Measurements from ENCODE around the gene DYRK2. TPM values are rescaled to one million over a fixed set of nuclear protein-coding genes. Genes with fewer than 3 reads are reported as not detected.

Gene DYRK2
- total RNA-seq (100 to 1,000 TPM; 189 to 206 TPM), polyA plus RNA-seq (10 to 100 TPM; 47.7 to 94.7 (median 62.4) TPM), total RNA-seq (126 to 310 (median 248) reads per million in 6 experiments)

GRCh38 chr12:67648521-67649260 lies at the start of gene DYRK2:
Gene DYRK2, plus strand, starts transcription at chr12:67648745. Its CDS starts 389 bp downstream, at chr12:67649134.
- peaks cover 18 to 31% (median 21%) of the 10 kb centered on the region in 3 donors for H3K36me3 Mint-ChIP-seq
- POLR2A ChIA-PET, result interaction anchor here (0.5 to 15.2 kb wide), 29 partner anchors 10 to 962 kb away, joined by 3 to 352 read pairs (median 5); partner anchors contain the start of genes CAND1 and RAP1B
- ATAC-seq, result peak; percentile 51 to 55
- H3K9me3 Mint-ChIP-seq, result peaks cover 0 to 1% (median 0%) of the 10 kb centered on the region in 9 donors
- H3K4me1 Mint-ChIP-seq, result peaks cover 27 to 49% (median 37%) of the 10 kb centered on the region in 4 donors
- H3K27ac Mint-ChIP-seq, result peak within 1 kb of the TSS; percentile 92 to 99 (median 98)
- peak; percentile 68 to 89 (median 79) for DNase-seq
- H3K4me3 Mint-ChIP-seq, result peak within 1 kb of the TSS; percentile 88 to 99 (median 96)
- H3K27me3 Mint-ChIP-seq, result no peaks in the 10 kb centered on the region

- Mint-ChIP-seq H3K4me3 (no peak overlapping the region), H3K9me3 (peaks cover 0 to 22% (median 8%) of the 10 kb centered on the region in 9 donors), H3K4me1 (peaks cover 3 to 19% (median 6%) of the 10 kb centered on the region in 4 donors), H3K27ac (no peak overlapping the region), H3K27me3 (no peaks in the 10 kb centered on the region), H3K36me3 (peaks cover 0 to 14% (median 2%) of the 10 kb centered on the region in 3 donors)
- no peak for DNase-seq
- no peak for ATAC-seq
- POLR2A ChIA-PET, result interaction anchor here (0.6 to 1.6 kb wide), 4 partner anchors 9 to 49 kb away, joined by 4 read pairs; partner anchors contain the start of gene DYRK2
Measured at GRCh38 chr12:67599691-67600090, 48.9 kb upstream of the DYRK2 start.

DNA sequence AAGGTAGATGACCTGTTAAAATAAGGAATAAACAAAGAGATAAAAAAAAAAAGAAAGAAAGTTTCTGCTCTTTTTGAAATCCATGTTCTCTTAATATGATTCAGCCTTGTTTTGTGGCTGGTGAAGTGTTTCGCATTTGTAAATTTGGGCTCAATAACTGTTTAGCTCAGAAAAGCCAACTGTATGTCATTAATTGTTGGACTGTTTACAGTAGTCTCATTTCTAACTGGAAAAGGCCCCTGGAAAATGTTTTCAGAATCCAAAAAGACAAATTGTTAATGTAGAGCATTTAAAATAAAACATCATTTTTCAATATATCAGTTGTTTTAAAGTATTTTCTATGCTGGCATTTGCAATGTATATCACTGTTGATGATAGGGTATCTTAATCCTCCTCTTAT lies 47.4 kb upstream of the DYRK2 start:
- H3K27me3 Mint-ChIP-seq, result no peaks in the 10 kb centered on the region
- no peak for ATAC-seq
- H3K9me3 Mint-ChIP-seq, result peaks cover 0 to 22% (median 8%) of the 10 kb centered on the region in 9 donors
- no peak overlapping the region for H3K27ac Mint-ChIP-seq
- H3K4me3 Mint-ChIP-seq, result no peak overlapping the region
- DNase-seq, result no peak
- POLR2A ChIA-PET, result interaction anchor here (0.7 to 1.6 kb wide), 4 partner anchors 10 to 85 kb away, joined by 3 to 4 read pairs (median 4); no protein-coding TSS in a partner anchor
- H3K4me1 Mint-ChIP-seq, result peaks cover 2 to 21% (median 4%) of the 10 kb centered on the region in 4 donors
- H3K36me3 Mint-ChIP-seq, result peaks cover 0 to 14% (median 2%) of the 10 kb centered on the region in 3 donors

DNA sequence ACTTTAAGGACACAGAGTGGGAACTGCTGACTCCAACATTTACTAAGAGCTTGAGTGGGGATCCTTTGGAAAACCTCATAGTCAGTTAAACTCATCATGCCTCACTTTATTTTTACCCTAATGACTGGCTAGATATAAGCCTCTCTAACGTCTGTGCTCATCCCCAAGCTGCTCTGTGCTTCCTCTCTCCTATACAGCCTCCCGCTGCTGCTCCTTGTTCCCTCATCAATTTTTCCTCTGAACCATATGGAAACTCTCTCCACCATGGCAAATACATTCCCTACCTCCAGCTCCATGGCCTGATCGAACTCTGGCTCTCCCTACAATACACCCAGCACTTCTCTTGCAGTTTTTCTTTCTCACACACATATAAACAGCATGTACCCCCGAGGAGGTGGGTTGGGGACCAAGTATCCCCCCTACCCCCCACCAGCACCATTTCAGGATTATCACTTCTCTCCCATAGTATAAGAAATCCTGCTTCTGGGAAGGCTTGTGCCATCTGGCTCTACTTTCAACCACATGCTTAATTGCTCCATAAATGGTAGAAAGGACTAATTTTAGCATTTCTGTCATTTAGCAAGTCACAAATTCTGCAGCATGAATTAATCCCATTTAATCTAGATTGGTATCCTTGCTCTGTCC lies 39.2 kb upstream of the DYRK2 start:
- H3K27ac Mint-ChIP-seq, result peak overlapping the region in 2 of 10 donors; percentile 39 to 68
- no peak overlapping the region for H3K4me3 Mint-ChIP-seq
- DNase-seq, result no peak
- POLR2A ChIA-PET, result no interaction called here
- H3K4me1 Mint-ChIP-seq, result peaks cover 1 to 14% (median 9%) of the 10 kb centered on the region in 4 donors
- H3K27me3 Mint-ChIP-seq, result peaks cover 0 to 3% (median 0%) of the 10 kb centered on the region in 5 donors
- H3K36me3 Mint-ChIP-seq, result no peaks in the 10 kb centered on the region
- ATAC-seq, result no peak
- H3K9me3 Mint-ChIP-seq, result no peaks in the 10 kb centered on the region

- H3K9me3 Mint-ChIP-seq, result no peaks in the 10 kb centered on the region
- H3K36me3 Mint-ChIP-seq, result no peaks in the 10 kb centered on the region
- no peak for DNase-seq
- POLR2A ChIA-PET, result no interaction called here
- peaks cover 0 to 3% (median 0%) of the 10 kb centered on the region in 5 donors for H3K27me3 Mint-ChIP-seq
- H3K27ac Mint-ChIP-seq, result no peak overlapping the region
- H3K4me1 Mint-ChIP-seq, result peaks cover 7 to 22% (median 13%) of the 10 kb centered on the region in 4 donors
- ATAC-seq, result no peak
- no peak overlapping the region for H3K4me3 Mint-ChIP-seq
Measured at GRCh38 chr12:67613040-67613439, 35.5 kb upstream of the DYRK2 start.

- no peaks in the 10 kb centered on the region for H3K9me3 Mint-ChIP-seq
- POLR2A ChIA-PET, result interaction anchor here (0.6 to 3.1 kb wide), 4 partner anchors 13 to 33 kb away, joined by 3 to 11 read pairs (median 4); no protein-coding TSS in a partner anchor
- ATAC-seq, result no peak
- no peak overlapping the region for H3K4me3 Mint-ChIP-seq
- no peak for DNase-seq
- H3K27me3 Mint-ChIP-seq, result no peaks in the 10 kb centered on the region
- no peaks in the 10 kb centered on the region for H3K36me3 Mint-ChIP-seq
- peak overlapping the region in 2 of 10 donors; percentile 1 to 12 for H3K27ac Mint-ChIP-seq
- H3K4me1 Mint-ChIP-seq, result peaks cover 11 to 24% (median 14%) of the 10 kb centered on the region in 4 donors
Measured at GRCh38 chr12:67617629-67618028, 30.9 kb upstream of the DYRK2 start.

DNA sequence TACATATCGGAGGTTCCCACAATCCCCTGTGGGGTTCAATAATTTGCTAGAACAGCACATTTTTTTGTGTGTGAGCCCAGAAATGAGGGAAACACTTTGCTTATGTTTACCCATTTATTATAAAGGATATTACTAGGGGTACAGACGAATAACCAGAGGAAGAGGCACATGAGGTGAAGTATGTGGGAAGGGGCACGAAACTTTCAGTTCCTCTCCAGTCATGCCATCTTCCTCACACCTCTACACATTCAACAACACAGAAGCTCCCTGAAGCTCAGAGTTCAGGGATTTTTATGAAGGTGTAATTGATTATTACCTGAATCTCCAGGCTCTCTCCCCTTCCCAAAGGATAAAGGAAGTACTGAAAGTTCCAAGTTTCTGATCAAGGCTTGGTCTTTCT lies 30.2 kb upstream of the DYRK2 start:
- H3K36me3 Mint-ChIP-seq, result no peaks in the 10 kb centered on the region
- H3K4me1 Mint-ChIP-seq, result peaks cover 11 to 24% (median 14%) of the 10 kb centered on the region in 4 donors
- no peak overlapping the region for H3K27ac Mint-ChIP-seq
- ATAC-seq (no peak), DNase-seq (no peak)
- POLR2A ChIA-PET, result interaction anchor here (3.1 kb wide), 1 partner anchor 13 kb away, joined by 11 read pairs; no protein-coding TSS in a partner anchor
- H3K4me3 Mint-ChIP-seq, result no peak overlapping the region
- no peaks in the 10 kb centered on the region for H3K27me3 Mint-ChIP-seq
- no peaks in the 10 kb centered on the region for H3K9me3 Mint-ChIP-seq

GRCh38 chr12:67621112-67621511 lies 27.4 kb upstream of the DYRK2 start:
- no peaks in the 10 kb centered on the region for H3K27me3 Mint-ChIP-seq

GRCh38 chr12:67621926-67622325 lies 26.6 kb upstream of the DYRK2 start:
- no peak overlapping the region for H3K4me3 Mint-ChIP-seq
- no peak for ATAC-seq
- no peaks in the 10 kb centered on the region for H3K36me3 Mint-ChIP-seq
- H3K27me3 Mint-ChIP-seq, result no peaks in the 10 kb centered on the region
- no peak overlapping the region for H3K27ac Mint-ChIP-seq
- POLR2A ChIA-PET, result no interaction called here
- no peaks in the 10 kb centered on the region for H3K9me3 Mint-ChIP-seq
- H3K4me1 Mint-ChIP-seq, result peaks cover 18 to 37% (median 36%) of the 10 kb centered on the region in 4 donors
- no peak for DNase-seq

More at GRCh38 chr12:67621112-67621511, 27.4 kb upstream of the DYRK2 start:
- Mint-ChIP-seq H3K4me3 (no peak overlapping the region), H3K9me3 (no peaks in the 10 kb centered on the region), H3K27ac (no peak overlapping the region), H3K36me3 (no peaks in the 10 kb centered on the region), H3K4me1 (peaks cover 18 to 30% (median 29%) of the 10 kb centered on the region in 4 donors)
- POLR2A ChIA-PET, result no interaction called here
- ATAC-seq (no peak), DNase-seq (no peak)

GRCh38 chr12:67623259-67623658 lies 25.3 kb upstream of the DYRK2 start:
- H3K4me3 Mint-ChIP-seq, result no peak overlapping the region
- POLR2A ChIA-PET, result interaction anchor here (1.2 kb wide), 1 partner anchor 29 kb away, joined by 5 read pairs; no protein-coding TSS in a partner anchor
- peaks cover 20 to 42% (median 41%) of the 10 kb centered on the region in 4 donors for H3K4me1 Mint-ChIP-seq
- DNase-seq (no peak), ATAC-seq (no peak)
- H3K27ac Mint-ChIP-seq, result no peak overlapping the region
- H3K27me3 Mint-ChIP-seq, result no peaks in the 10 kb centered on the region
- H3K9me3 Mint-ChIP-seq, result no peaks in the 10 kb centered on the region
- H3K36me3 Mint-ChIP-seq, result no peaks in the 10 kb centered on the region

DNA sequence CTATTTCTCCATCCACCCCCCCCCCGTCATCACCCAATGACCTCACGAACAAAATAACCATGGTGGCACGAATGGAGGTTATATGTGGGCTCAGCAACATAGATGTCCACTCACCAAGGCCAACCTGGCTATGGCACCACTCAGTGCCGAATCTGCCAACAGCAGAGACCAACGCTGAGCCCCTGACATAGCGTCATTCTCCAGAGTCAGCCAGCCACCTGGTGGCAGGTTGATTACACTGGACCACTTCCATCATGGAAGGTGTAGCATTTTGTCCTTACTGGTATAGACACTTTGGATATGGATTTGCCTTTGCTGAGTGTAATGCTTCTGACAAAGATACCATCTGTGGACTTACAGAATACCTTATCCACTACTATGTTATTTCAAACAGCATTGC lies 24.2 kb upstream of the DYRK2 start:
- H3K36me3 Mint-ChIP-seq, result no peaks in the 10 kb centered on the region
- H3K4me1 Mint-ChIP-seq, result peaks cover 29 to 53% (median 49%) of the 10 kb centered on the region in 4 donors
- no peak overlapping the region for H3K27ac Mint-ChIP-seq
- DNase-seq, result no peak
- H3K4me3 Mint-ChIP-seq, result no peak overlapping the region
- H3K9me3 Mint-ChIP-seq, result peaks cover 0 to 9% (median 0%) of the 10 kb centered on the region in 9 donors
- no peaks in the 10 kb centered on the region for H3K27me3 Mint-ChIP-seq
- POLR2A ChIA-PET, result interaction anchor here (0.7 kb wide), 1 partner anchor 51 kb away, joined by 4 read pairs; no protein-coding TSS in a partner anchor
- ATAC-seq, result no peak

GRCh38 chr12:67625004-67625403 lies 23.5 kb upstream of the DYRK2 start:
- DNase-seq (no peak), ATAC-seq (no peak)
- Mint-ChIP-seq H3K27me3 (no peaks in the 10 kb centered on the region), H3K4me3 (no peak overlapping the region), H3K4me1 (peaks cover 35 to 59% (median 56%) of the 10 kb centered on the region in 4 donors), H3K9me3 (peaks cover 0 to 14% (median 0%) of the 10 kb centered on the region in 9 donors), H3K36me3 (no peaks in the 10 kb centered on the region), H3K27ac (peak overlapping the region in 6 of 10 donors; percentile 9 to 68 (median 52))
- POLR2A ChIA-PET, result interaction anchor here (0.7 kb wide), 1 partner anchor 51 kb away, joined by 4 read pairs; no protein-coding TSS in a partner anchor

All from naive thymus-derived CD8-positive, alpha-beta T cell (primary cell).